Pancreas (tissue), 10 donors: ENCODE measurements around the gene SUFU. TPM values are rescaled to one million over a fixed set of nuclear protein-coding genes. Genes with fewer than 3 reads are reported as not detected.
A peak's percentile ranks its signal among the peaks of the same experiment; 100 is the strongest.
"Not testable (repeated sequence)": the region's sequence is repeated elsewhere in the genome, so short reads cannot be mapped to it uniquely, and the experiment has no call there.

Source experiments
- ATAC-seq, 4 donors: fragments of 200-7000 bp; cut with Tn5 transposase; one replicate each; pipeline versions ENCODE4 v1.8.0 to v1.9.1; 2020; ENCODE audit warnings: mild to moderate bottlenecking in 4 of 4, moderate library complexity in 4 of 4
- DNase-seq, 6 donors: peaks; one replicate each; pipeline ENCODE4 v3.0.0-alpha.2; 2020
- FAIRE-seq: peaks from 2 replicates; lab custom pipeline; 2012; peaks lifted over from hg19 to GRCh38; lab: Jason Lieb, UNC
- H3K27ac ChIP-seq, 4 donors: fragments of 200-600 bp; sonication (generic); 1 replicate in 3 of 4; 2 replicates in 1 of 4; pipeline versions ENCODE4 v1.5.0 to v1.8.0; 2020
- H3K27me3 ChIP-seq, 4 donors: fragments of 200-600 bp; one replicate each; pipeline ENCODE4 v1.8.0; 2021
- H3K36me3 ChIP-seq, 3 donors: fragments of 200-600 bp; sonication (generic) in 1 of 3; one replicate each; pipeline versions ENCODE4 v1.5.0 to v1.8.0; 2020 to 2021
- H3K4me1 ChIP-seq, 3 donors: fragments of 200-600 bp; one replicate each; pipeline ENCODE4 v1.8.0; 2021
- H3K4me3 ChIP-seq, 4 donors: fragments of 200-600 bp; sonication (generic) in 2 of 4; one replicate each; pipeline versions ENCODE4 v1.5.0 to v1.8.0; 2020 to 2021
- H3K9me3 ChIP-seq, 4 donors: fragments of 200-600 bp; one replicate each; pipeline ENCODE4 v1.8.0; 2021
- WGBS, 2 donors: extraction: QIAGEN DNeasy Blood & Tissue Kit; methylation state at CpG; one replicate each; pipeline ENCODE4 v1.1.7; 2013; 5-methylcytosine and 5-hydroxymethylcytosine counted together
- intact Hi-C, 3 donors: fragments of 100-400 bp; cut with DNase I; formaldehyde crosslinking; loops; one replicate each; pipeline versions ENCODE4 v1.11.1 to v1.14.2; 2022
- polyA plus RNA-seq, 2 donors: library from polyadenylated mRNA; stranded (reverse); fragments of 200-250 nt; gene quantifications; one replicate each; pipeline ENCODE4 v1.2.3, GENCODE V29; 2013
- total RNA-seq, 6 donors: library from RNA; stranded (reverse); fragmentation: NEBNext Ultra II Directional in 4 of 6; extraction: Animal tissue kit (Norgen Biotek cat#: 25700) in 4 of 6; gene quantifications; one replicate each; pipeline versions ENCODE4 v1.2.1 to v1.2.4, GENCODE V29; 2021 to 2023
- TF ChIP-seq, protein P1 (sequence below), 4 donors: fragments of 200-600 bp; sonication (generic) in 3 of 4; IDR thresholded peaks; one replicate each; pipeline versions ENCODE4 v1.5.0 to v1.8.0; 2021; ENCODE audit warnings: antibody characterized with exemption in 4 of 4
- donor health status: healthy with polysubstance abuse.
- donor health status: DM: no; HTN: no; CAD: no; lungs with moderate emphysema.
- donor health status: DM: no; HTN: no; CAD: no.
- donor health status: control.
- donor health status: control.
- donor health status: Bipolar disorder and iron deficiency.
- donor health status: DM: yes; HTN: yes; CAD: no.
- donor health status: DM: no; HTN: no; CAD: no.
- donor health status: DM: no; HTN: no; CAD: no.
- donor health status: DM: yes; HTN: yes; CAD: no.

SUFU gene
- total and polyA plus RNA-seq, 8 donors, result 1.9 to 7.8 (median 2.9) TPM

GRCh38 chr10:102493771-102494170 is 10.0 kb upstream of the SUFU start:
- H3K9me3 ChIP-seq, result no peaks in the 10 kb centered on the region
- peaks cover 0 to 12% (median 0%) of the 10 kb centered on the region in 3 donors for H3K4me1 ChIP-seq
- ATAC-seq, result no peak
- no peak overlapping the region for H3K27ac ChIP-seq
- TF ChIP-seq, protein P1, sequence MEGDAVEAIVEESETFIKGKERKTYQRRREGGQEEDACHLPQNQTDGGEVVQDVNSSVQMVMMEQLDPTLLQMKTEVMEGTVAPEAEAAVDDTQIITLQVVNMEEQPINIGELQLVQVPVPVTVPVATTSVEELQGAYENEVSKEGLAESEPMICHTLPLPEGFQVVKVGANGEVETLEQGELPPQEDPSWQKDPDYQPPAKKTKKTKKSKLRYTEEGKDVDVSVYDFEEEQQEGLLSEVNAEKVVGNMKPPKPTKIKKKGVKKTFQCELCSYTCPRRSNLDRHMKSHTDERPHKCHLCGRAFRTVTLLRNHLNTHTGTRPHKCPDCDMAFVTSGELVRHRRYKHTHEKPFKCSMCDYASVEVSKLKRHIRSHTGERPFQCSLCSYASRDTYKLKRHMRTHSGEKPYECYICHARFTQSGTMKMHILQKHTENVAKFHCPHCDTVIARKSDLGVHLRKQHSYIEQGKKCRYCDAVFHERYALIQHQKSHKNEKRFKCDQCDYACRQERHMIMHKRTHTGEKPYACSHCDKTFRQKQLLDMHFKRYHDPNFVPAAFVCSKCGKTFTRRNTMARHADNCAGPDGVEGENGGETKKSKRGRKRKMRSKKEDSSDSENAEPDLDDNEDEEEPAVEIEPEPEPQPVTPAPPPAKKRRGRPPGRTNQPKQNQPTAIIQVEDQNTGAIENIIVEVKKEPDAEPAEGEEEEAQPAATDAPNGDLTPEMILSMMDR (IDR thresholded peaks at IDR 0.05), result no peak
- DNase-seq, result no peak
- peaks cover 0 to 9% (median 4%) of the 10 kb centered on the region in 3 donors for H3K36me3 ChIP-seq
- H3K27me3 ChIP-seq, result no peaks in the 10 kb centered on the region
- intact Hi-C loops, result no loop called here
- WGBS, 2 donors, result 81 to 82% methylated on average over 2 of the region's 2 CpGs
- no peak for FAIRE-seq
- no peak overlapping the region for H3K4me3 ChIP-seq

DNA sequence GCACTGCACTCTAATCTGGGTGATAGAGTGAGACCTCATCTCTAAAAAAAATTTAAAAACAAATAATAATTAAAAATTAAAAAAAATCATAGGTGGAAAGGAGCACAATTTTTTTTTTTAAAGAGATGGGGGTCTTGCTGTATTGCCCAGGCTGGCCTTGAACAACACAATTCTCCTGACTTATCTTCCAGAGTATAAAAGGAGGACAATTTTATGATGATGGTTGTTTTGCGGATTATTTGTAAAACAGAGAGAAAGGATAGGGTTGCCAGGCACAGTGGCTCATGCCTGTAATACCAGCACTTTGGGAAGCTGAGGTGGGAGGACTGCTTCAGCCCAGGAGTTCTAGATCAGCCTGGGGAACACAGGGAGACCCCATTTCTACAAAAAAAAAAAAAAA is 6.2 kb upstream of the SUFU start:
- Histone ChIP-seq H3K4me3 (no peak overlapping the region), H3K36me3 (no peaks in the 10 kb centered on the region), H3K27ac (no peak overlapping the region), H3K27me3 (no peaks in the 10 kb centered on the region), H3K9me3 (no peaks in the 10 kb centered on the region), H3K4me1 (peaks cover 6 to 8% (median 7%) of the 10 kb centered on the region in 3 donors)
- TF ChIP-seq, protein P1 (IDR thresholded peaks at IDR 0.05), result no peak
- FAIRE-seq, result no peak
- DNase-seq, result no peak
- 77 to 80% methylated on average over 1 of the region's 1 CpG for WGBS, 2 donors
- ATAC-seq, result no peak
- intact Hi-C loops, result no loop called here

DNA sequence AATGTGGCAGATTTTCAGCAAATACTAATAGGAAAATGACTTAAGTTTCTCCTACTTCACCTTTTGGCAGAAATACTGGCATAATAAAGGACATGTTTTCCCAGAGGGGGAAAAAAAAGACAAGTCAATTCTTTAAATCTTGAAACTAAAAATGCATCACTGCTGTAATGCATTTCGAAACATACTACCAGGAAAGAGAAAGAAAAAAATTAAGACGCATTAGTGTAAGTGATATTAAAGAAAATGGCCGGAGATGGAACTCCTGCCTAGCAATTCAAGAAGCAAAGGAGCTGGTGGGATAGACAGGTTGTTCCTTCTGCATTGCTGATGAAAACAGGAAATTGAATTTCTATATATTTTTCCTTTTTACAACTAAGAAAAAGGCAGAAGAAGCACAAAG is 4.4 kb upstream of the SUFU start:
- H3K27me3 ChIP-seq, result no peaks in the 10 kb centered on the region
- ATAC-seq, result no peak
- intact Hi-C loops, result no loop called here

DNA sequence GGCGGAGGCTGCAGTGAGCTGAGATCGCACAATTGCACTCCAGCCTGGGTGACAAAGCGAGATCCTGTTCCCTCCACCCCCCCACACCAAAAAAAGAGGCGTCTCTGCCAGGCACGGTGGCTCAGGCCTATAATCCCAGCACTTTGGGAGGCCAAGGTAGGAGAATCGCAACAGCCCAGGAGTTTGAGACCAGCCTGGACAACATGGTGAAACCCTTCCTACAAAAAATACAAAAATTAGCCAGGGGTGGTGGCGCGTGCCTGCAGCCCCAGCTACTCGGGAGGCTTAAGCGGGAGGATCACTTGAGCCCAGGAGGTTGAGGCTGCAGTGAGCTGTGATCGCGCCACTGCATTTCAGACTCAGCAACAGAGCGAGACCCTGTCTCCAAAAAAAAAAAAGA is 3.1 kb upstream of the SUFU start:
- H3K36me3 ChIP-seq, H3K4me3 ChIP-seq, H3K9me3 ChIP-seq, ATAC-seq, H3K27me3 ChIP-seq, H3K27ac ChIP-seq, DNase-seq, FAIRE-seq: not testable (repeated sequence)
- H3K4me1 ChIP-seq, result peaks cover 6 to 15% (median 12%) of the 10 kb centered on the region in 3 donors
- WGBS, 2 donors, result 93 to 96% methylated on average over 13 of the region's 13 CpGs
- intact Hi-C loops, result loop anchor here in 1 of 3 donors (10.0 kb wide), 1 partner anchor 84 kb away; no protein-coding TSS in a partner anchor

More for the DNA sequence above, 4.4 kb upstream of the SUFU start:
- FAIRE-seq (no peak), DNase-seq (no peak)
- Histone ChIP-seq H3K4me3 (no peak overlapping the region), H3K27ac (no peak overlapping the region), H3K9me3 (no peaks in the 10 kb centered on the region), H3K4me1 (peaks cover 6 to 12% (median 7%) of the 10 kb centered on the region in 3 donors), H3K36me3 (no peaks in the 10 kb centered on the region)
- TF ChIP-seq, protein P1 (IDR thresholded peaks at IDR 0.05), result no peak
- 83 to 91% methylated on average over 3 of the region's 3 CpGs for WGBS, 2 donors

DNA sequence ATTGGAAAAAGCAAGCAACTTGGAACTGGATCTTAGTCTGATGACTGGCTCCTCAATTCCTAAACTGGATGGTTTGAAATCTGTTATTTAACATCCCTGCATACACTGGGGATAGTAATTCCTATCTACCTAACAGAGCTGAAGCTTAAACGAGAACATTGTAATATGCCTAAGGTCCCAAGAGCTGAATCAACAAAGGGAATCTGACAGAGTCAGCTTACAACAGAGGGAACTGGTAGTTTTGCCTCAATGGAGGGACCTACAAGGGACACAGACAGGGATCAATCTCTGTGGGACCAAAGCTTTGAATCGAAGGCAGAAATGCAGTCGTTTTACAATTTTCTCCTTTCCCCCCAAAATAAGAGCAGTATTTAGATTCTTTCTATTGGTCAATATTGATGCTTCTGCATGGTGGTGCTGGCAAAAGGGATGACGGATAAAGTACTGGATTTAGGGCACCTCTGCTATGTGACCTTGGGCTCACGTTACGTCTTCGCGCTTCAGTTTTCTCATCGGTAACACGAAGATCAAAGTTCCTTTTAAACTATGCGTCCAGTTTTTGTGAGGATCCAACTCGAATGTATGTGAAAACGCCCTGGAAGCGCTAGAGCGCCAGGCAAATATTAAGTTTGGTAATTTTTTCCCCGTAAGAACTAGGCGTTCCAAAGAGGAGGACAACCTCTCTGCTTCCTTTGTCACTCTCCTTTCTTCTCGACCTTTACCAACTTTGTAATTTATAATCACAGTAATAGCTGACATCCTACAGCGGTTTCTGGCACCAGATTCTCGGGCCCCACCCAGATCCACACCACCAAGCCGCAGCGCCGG is 2.4 kb upstream of the SUFU start:
- peak overlapping the region; percentile 59 to 95 (median 80) for H3K4me3 ChIP-seq
- 1 to 2% methylated on average over 23 of the region's 23 CpGs for WGBS, 2 donors
- no peaks in the 10 kb centered on the region for H3K27me3 ChIP-seq
- ATAC-seq (no peak), DNase-seq (no peak), FAIRE-seq (no peak)
- TF ChIP-seq, protein P1 (IDR thresholded peaks at IDR 0.05), result no peak
- peaks cover 6 to 16% (median 12%) of the 10 kb centered on the region in 3 donors for H3K4me1 ChIP-seq
- H3K27ac ChIP-seq, result peak overlapping the region in 3 of 4 donors; percentile 10 to 57 (median 55)
- intact Hi-C loops, result loop anchor here in 1 of 3 donors (10.0 kb wide), 1 partner anchor 83 kb away; no protein-coding TSS in a partner anchor
- no peaks in the 10 kb centered on the region for H3K9me3 ChIP-seq
- no peaks in the 10 kb centered on the region for H3K36me3 ChIP-seq
